Measurements from ENCODE around the gene ZMYND11.
"Not testable (repeated sequence)": the region's sequence is repeated elsewhere in the genome, so short reads cannot be mapped to it uniquely, and the experiment has no call there.

The ZMYND11 gene

DNA sequence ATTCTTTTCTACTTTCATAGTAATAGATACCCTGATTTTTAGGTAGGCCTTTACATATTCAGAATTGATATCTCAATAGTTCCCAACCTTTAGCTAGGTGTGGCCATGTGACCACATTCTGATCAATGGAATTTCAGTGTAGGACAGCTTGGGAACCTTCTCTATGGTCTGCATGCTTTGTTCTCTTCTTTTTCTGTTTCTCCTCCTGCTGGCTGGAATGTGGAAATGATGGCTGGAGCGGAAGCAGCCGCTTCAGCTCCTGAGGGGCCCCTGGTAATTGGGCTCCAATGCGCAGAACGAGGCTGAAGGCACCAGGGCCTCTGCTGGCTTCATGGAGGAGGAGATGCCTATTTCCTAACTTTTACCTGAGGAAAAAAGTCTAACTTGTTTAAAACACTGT is 152.6 kb downstream of the ZMYND11 start:
- DNase-seq: no peak

GRCh38 chr10:288316-289200 is 153.3 kb downstream of the ZMYND11 start:
- DNase-seq: no peak

DNA sequence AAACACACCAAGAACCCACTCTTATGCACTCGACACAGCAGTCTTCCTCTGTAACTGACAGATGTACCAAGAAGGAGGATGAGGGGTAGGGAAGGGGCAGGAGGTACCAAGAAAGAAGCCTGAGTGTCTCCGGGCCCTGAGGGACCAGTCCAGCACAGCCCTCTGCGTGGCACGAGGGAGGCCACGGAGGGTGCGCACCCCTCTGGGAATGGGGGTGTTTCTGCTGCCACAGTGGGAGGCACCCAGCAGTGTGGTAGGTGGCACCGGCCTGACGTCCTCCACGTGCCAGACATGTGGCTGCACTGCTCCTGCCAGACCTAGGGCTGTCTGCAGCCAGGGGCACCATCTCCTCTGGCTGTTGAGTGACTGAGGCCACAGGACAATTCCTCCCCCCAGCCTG is 154.3 kb downstream of the ZMYND11 start:
- no peak for DNase-seq

GRCh38 chr10:290026-290725 is 154.9 kb downstream of the ZMYND11 start:
- no peak for DNase-seq

DNA sequence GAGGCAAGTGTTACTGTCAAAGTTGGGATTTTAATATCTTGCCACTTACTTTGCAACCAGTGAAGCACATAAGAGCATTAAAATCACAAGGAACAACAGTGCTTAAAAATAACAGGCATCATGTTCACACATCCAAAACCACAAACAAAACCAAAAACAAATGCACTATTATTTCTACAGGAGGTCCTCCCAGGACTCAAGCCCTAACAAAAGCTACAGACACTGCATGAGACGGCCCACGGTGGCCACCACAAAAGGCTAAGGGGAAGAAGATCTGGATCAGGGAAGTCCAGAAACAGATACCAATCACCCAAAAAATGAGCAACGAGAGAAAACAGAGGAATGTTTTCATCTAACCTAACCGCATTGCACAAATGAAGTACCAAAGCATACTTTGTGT is 158.4 kb downstream of the ZMYND11 start:
- no peak for DNase-seq

GRCh38 chr10:297567-297966 is 162.3 kb downstream of the ZMYND11 start:
- no peak for DNase-seq

- DNase-seq: no peak
These were observed 162.8 kb downstream of the ZMYND11 start for GRCh38 chr10:298033-298432.

GRCh38 chr10:299512-299911 is 164.3 kb downstream of the ZMYND11 start:
- DNase-seq: no peak

DNA sequence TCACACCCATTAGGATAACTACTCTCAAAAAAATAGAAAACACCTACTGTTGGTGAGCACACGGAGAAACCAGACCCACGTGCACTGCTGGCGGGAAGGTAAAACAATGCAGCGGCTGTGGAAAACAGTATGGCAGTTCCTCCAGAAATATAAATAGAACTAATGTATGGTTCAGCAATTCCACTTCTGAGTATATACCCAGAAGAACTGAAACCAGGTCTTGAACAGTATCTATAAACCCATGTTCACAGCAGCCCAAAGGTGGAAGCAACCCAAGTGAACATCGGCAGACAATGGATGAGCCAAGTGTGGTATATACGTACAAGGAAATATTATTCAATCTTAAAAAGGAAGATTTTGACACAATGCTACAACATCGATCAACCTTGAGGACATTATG is 164.7 kb downstream of the ZMYND11 start:
- DNase-seq: no peak

DNA sequence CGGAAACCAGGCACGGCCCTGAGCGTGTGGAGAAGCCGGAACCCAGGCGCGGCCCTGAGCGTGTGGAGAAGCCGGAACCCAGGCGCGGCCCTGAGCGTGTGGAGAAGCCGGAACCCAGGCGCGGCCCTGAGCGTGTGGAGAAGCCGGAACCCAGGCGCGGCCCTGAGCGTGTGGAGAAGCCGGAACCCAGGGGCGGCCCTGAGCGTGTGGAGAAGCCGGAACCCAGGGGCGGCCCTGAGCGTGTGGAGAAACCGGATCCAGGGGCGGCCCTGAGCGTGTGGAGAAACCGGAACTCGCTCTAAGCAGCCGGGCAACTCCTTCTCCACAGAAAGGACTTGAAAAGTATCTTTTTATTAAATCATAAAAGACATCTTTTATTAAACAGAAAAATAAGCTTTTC is 165.3 kb downstream of the ZMYND11 start:
- DNase-seq: not testable (repeated sequence)

DNA sequence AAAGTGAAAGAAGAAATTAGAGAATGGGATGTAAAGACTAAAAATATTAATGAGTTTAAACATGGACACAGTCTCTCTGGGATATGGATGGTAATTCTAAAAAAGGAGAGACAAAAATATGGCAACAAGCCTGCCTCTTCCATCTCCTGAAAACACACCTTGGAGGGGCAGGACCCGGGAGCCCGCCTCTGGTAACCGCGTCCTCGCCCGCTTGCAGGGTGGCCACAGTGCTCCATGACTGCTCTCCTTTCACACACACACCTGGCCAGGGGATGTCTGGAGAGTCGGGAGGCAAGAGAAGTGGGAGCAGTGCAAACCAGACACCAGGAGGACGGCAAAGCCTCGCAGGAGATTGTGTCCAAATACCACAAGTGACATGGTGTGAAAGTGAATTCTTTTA is 166.3 kb downstream of the ZMYND11 start:
- DNase-seq: no peak

Measured in NCI-H524 treated with DMSO at 0.1 percent for 48 hours (cell line).